ENCODE data around the gene ATOH8.

ATOH8 gene

GRCh38 chr2:85787282-85787980, 33.6 kb downstream of the ATOH8 start:
- DNase-seq, result no peak

- no peak for DNase-seq
These were observed 34.2 kb downstream of the ATOH8 start for GRCh38 chr2:85787981-85788340.

DNA sequence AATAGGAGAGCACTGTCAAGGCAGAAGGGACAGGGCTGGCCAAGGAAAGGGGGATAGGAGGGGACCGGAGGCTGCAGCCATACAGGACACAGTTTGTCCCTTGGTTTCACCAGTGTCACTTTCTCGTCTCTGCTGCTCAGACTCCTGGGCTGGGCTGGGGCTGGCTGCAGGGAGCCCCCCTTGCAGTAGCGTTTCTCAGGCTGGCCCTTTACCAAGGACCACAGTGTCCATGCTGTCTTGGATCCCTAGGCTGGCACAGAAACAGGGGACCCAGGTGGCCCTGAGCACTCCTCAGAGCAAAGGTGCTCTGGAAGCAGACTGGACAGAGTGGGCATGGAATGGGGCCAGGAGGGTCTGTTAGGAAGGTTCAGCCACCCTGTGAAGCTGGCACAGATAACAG, 34.8 kb downstream of the ATOH8 start:
- no peak for DNase-seq

GRCh38 chr2:85789271-85789670, 35.5 kb downstream of the ATOH8 start:
- DNase-seq, result no peak

DNA sequence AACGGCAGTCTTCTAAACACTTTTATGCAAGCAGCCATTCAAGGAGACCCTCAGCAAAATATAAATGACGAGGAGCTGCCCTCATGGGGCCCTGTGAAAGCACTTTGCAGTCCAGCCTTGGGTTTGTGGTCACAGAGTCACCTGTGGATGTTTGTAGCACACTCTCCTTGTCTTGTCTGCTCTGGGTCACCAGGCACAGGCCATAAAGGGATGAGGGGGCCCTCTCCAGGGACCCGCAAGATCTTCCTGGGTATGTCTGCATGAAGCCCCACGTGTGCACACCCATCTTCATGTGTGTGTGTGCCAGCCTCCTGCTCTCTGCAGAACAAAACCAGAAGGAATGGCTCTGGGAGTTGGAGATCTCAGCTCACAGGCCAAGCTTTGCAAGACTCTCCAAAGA, 36.2 kb downstream of the ATOH8 start:
- no peak for DNase-seq

DNA sequence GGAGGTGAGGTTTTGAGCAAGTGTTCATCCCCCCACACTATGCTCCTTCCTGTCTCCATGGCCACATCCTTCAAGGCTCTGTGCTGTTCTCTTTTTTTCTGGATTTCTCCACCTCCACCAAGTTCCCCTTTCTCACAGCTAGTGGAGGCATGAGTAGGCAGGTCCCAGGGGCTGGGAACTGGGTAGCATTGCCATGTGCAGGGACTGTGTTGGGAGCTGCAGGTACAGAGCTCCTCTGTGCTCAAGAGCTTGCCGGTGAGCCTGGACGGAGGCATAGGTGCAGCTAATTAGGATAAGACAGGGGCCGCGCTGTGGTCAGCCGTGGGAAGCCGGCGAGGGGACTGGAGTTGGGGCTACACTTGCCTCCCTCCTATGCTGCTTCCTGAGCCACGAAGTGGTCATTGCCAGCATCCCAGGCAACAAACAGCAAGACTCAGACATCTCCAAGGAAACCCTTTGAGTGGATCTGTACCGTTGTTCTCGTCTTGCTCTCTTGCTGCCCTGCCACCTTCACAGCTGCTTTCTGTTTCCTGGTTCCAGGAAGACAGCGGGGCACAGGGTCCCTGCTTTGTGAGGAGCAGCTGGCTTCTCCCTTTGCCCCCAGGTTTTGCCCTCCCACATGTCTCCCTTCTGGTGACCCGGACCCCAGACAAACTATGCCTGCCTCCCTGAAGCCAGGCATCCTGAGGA, 36.9 kb downstream of the ATOH8 start:
- peak; percentile 68 to 87 (median 82) for DNase-seq

DNA sequence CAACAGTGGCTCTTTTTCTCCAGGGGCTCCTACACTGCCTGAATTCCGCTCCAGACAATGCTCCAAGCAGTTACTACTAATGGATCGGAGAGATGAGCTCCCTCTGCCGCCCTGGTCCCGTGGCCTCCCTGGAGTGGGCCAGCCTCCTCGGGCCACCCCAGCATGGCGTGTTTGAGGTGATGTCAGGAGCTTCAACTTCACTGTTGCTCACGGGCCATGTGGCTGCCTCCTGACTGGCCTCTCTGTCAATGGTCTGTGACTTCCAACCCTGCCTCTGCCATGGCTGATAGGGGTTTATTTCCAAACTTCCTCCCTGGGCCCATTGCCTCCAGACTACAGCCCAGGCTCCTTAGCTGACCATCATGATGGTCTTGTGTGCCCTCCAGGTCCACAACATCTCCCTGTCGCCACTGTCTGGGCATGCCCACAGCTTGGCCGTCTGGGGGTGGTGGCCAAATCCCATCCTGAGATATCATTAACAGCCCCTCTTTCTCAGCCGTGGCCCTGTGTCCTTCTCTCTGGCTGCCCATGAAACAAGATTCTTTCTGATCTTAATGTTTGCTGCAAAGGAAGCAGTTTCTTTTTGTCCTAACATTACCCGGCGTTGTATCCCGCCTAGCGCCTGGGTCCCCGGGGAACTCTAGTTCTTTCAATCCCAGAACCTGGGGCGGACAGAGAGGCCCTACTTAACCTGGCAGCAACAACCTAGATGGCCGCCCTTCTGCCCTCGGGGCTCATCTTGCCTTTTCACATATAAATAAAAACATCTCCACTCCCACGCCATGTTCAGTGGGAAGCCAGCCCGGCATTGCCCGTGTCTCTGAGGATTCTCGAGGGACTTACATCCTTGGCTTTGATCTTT, 38.1 kb downstream of the ATOH8 start:
- no peak for DNase-seq

GRCh38 chr2:85792783-85793441, 39.1 kb downstream of the ATOH8 start:
- DNase-seq, result no peak

- DNase-seq, result no peak
These were observed 39.8 kb downstream of the ATOH8 start for GRCh38 chr2:85793584-85793983.

DNA sequence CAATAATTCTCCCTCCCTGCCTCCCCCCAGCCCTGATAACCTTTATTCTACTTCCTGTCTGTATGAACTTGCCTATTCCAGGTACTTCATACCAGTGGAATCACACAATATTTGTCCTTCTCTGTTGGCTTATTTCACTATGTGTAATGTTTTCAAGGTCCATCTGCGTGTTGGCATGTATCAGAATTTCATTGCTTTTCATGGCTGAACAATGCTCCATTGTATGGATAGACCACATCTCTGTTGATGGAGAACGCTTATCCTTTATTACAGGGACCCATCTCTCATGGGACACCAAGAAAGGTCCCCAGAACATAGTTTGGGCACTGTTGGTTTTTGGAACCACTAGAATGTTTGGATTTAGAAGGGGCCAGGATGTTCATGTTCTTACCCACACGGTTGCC, 40.2 kb downstream of the ATOH8 start:
- no peak for DNase-seq

DNA sequence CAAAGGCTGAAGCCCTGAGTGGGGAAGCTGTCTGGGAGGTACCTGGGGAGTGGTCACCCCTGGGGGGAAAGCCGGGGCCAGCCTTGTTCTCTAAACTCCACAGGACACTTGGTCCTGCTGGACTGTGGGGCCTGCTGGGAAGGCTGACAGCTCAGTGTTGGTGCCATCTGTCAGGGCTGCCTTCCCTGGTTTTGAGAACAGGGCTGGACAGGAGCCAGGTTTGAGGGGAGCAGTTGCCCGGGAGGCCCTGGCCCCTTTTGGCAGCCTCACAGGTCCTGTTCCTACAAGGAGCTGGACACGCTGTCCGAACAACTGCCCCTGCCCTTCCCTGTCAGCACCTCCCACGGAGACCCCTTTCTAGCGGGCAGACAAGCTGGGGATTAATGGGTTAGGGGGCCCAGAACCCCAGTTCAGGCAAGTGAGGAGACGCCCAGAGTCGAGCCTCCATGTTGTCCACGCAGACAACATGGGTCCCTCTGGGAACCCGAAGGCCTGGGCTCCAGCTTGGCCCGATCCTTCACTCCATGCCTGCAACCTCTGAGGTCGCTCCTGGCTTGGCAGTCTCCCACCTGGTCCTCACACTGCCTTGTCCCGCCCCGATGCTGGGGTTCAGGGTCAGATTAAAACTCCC, 40.8 kb downstream of the ATOH8 start:
- no peak for DNase-seq

- DNase-seq, result no peak
These were observed 41.7 kb downstream of the ATOH8 start for GRCh38 chr2:85795331-85796045.

DNA sequence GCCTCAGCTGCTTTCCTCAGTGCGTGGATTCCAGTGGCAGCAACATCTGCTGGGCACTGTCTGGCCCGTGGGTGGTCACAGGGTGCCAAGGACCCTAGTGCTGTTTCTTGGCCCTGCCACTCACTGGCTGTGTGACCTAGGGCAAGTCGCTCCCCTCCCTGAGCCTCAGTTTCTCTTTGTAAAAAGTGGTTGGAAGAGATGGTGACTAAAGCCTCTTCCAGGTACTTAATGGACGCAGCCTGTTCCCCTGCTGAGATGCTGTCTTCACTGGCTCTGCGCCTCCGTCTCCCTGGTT, 42.2 kb downstream of the ATOH8 start:
- no peak for DNase-seq

- DNase-seq, result no peak
These were observed 42.8 kb downstream of the ATOH8 start for GRCh38 chr2:85796341-85797262.

DNA sequence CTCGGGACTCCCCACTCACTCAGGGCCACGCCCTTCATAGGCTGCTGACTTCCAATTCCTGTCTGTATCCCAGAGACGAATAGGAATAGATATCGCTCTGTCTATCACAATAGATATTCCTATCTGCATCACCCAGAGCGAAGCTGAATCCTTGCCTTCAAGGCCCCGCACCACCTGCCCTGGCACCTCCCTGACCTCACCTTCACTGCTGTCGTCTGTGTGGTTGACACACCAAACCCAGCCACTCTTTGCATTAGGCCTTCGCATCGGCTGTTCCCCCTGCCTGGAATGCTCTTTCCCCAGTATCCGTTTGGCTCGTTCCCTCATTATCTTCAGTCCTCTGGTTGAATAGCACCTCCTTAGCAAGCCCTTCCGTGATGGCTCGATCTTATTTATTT, 43.5 kb downstream of the ATOH8 start:
- DNase-seq, result no peak

GRCh38 chr2:85797921-85798320, 44.1 kb downstream of the ATOH8 start:
- DNase-seq, result peak; percentile 33 to 68 (median 59)

GRCh38 chr2:85799215-85799956, 45.6 kb downstream of the ATOH8 start:
- no peak for DNase-seq

- DNase-seq, result peak; percentile 15 to 63 (median 48)
These were observed 46.8 kb downstream of the ATOH8 start for GRCh38 chr2:85800586-85800985.

DNA sequence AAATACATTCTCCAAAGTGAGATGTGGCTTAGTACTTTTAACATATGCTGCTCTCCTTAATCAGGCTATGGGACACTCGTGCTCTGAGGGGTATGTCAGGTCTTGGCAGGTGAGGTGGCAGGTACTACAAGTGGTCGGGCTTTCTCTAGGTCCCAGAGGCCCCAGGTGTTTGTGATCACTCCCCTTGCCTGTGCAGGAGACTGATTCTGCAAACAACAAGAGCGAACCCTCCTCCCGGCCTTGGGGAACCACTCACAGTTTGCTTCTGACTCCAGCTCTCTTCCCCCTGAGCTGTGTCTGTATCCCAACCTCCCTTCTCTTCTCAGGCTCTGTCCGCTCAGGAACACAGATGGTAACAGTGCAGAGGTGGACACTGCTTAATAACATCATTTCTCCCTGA, 48.1 kb downstream of the ATOH8 start:
- DNase-seq, result peak in 1 of 4 experiments; percentile 0

All from suppressor macrophage (primary cell).